HepG2 (cell line): ENCODE results near the gene JAG1.
A peak's percentile ranks its signal among the peaks of the same experiment; 100 is the strongest.

Experiments used
- ELF4 ChIP-seq: sonication (generic); formaldehyde crosslinking; IDR thresholded peaks from 2 replicates; pipeline ENCODE4 v1.5.0; 2020; ENCODE audit warnings: missing genetic modification reagents, mild to moderate bottlenecking, moderate library complexity, borderline replicate concordance
- HOXA3 ChIP-seq: sonication (generic); formaldehyde crosslinking; IDR thresholded peaks from 2 replicates; pipeline ENCODE4 v1.5.0; 2020; ENCODE audit warnings: missing genetic modification reagents
- ZNF737 ChIP-seq: sonication (generic); formaldehyde crosslinking; IDR thresholded peaks from 2 replicates; pipeline ENCODE4 v1.5.0; 2020; ENCODE audit warnings: missing genetic modification reagents, mild to moderate bottlenecking, borderline replicate concordance
- TF ChIP-seq, protein P1 (sequence below): sonication (generic); formaldehyde crosslinking; IDR thresholded peaks from 2 replicates; pipeline ENCODE4 v1.5.0; 2020; ENCODE audit warnings: mild to moderate bottlenecking, missing genetic modification reagents, moderate library complexity

DNA sequence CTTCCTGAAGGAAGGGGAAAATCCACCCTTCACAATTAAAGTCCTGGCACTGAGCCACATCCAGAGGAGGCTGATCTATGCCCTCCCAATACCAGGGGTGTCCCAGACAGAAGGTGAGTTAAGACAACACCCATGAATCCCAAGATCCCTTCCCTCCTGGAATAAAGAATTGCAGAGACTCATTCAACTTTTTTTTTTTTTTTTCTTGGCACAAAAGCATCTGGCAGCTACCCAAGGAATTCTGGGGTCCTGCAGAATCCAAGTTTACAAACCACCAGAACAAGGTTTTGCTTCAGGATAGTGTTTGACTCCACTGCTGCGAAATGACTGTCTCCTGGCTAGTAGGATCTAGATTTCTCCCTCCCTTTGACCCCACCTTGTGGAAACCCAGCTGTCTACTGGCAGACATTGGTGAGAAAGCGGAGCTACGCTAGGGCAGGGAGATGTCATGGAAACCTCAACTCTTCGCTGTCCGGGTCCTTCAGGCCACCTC is 37.4 kb downstream of the JAG1 start:
- TF ChIP-seq HOXA3 = no peak
- no peak for TF ChIP-seq ZNF737
- TF ChIP-seq ELF4 = no peak
- TF ChIP-seq, protein P1, sequence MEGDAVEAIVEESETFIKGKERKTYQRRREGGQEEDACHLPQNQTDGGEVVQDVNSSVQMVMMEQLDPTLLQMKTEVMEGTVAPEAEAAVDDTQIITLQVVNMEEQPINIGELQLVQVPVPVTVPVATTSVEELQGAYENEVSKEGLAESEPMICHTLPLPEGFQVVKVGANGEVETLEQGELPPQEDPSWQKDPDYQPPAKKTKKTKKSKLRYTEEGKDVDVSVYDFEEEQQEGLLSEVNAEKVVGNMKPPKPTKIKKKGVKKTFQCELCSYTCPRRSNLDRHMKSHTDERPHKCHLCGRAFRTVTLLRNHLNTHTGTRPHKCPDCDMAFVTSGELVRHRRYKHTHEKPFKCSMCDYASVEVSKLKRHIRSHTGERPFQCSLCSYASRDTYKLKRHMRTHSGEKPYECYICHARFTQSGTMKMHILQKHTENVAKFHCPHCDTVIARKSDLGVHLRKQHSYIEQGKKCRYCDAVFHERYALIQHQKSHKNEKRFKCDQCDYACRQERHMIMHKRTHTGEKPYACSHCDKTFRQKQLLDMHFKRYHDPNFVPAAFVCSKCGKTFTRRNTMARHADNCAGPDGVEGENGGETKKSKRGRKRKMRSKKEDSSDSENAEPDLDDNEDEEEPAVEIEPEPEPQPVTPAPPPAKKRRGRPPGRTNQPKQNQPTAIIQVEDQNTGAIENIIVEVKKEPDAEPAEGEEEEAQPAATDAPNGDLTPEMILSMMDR = 0 out of 2 replicates have a peak, but pooled peaks have one; percentile 27
